Inflammatory macrophage treated with lipopolysaccharide for 4 hours (primary cell): Measurements from ENCODE around the gene CTNNA3.

Experiments
- DNase-seq: peaks from one replicate; pipeline ENCODE4 v3.0.0-alpha.2; 2020

CTNNA3 gene

GRCh38 chr10:66167816-66168215 is 1528.2 kb downstream of the CTNNA3 start:
- no peak for DNase-seq

DNA sequence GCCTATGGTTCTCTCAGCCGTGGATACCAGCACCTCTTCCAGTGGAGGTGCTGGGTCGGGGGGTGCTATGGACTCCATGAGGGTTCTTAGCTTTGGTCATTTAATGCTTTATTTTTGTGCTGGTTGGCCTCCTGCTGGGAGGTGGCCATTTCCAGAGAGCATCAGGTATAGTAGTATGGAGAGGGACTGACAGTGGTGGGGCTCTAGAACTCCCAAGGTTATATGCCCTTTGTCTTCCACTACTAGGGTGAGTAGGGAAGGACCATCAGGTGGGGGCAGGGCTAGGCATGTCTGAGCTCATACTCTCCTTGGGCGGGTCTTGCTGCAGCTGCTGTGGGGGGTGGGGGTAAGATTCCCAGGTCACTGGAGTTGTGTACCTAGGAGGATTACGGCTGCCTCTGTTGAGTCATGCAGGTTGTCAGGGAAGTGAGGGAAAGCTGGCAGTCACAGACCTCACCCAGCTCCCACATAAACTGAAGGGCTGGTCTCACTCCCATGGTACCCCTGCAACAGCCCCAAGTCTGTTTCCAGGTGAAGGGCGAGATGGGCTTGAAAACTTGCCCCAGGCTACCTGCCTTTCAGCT is 1533.3 kb downstream of the CTNNA3 start:
- DNase-seq, result no peak

GRCh38 chr10:66151346-66151745 is 1544.6 kb downstream of the CTNNA3 start:
- no peak for DNase-seq

DNA sequence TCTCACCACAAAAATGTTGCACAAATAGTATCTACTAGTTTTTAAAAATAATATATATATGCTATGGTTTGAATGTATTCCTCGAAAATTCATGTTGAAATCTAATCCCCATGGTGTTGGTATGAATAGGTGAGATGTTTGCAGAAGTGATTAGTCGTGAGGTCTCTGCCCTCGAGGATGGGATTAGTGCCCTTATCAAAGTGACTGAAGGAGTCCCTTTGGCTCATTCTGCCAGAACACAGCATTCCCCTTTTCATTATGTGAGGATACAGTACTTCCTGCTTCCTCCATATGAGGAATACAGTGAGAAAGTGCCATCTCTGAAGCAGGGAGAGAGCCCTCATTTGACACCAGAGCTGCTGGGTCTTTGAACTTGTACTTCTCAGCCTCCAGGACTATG is 1547.7 kb downstream of the CTNNA3 start:
- no peak for DNase-seq

- no peak for DNase-seq
Observed at GRCh38 chr10:66144016-66144415, 1552.0 kb downstream of the CTNNA3 start.

DNA sequence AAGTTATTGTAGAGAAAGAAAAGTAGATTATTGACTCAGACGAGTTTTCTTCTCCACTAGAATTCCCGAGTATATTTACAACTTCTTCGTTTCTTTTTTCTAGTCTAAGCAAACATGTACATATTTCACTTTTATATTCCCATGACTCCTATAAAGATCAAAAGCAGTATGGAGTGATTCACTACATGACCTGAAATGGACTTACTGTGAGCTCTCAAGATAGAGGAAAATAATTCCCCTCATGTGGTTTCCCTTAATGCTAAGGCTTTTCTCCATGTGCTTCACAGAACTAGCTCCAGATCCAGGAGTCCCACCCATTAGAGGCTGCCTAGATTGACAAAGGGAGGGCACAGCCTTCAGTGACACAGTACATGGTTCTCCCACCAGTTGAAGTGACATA is 1593.2 kb downstream of the CTNNA3 start:
- DNase-seq, result no peak

- DNase-seq, result no peak
Observed at GRCh38 chr10:66098595-66099480, 1597.2 kb downstream of the CTNNA3 start.

DNA sequence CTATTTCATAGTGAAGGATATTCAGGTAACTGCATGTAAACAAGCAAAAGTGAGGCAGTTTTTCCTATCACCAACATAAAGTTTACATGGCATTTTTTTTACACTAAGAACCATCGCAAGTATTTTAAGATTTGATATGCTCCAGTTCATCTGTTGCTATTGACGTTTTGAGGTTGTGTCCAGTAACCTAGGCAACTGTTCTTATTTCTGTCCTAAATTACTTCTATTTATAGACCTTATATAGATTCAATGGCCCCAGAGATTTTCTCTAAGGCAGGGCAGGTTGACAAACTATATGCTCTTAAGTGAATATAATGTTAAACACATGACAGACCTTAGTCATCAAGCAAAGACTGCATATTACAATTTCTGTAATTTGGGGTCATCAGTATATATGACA is 1600.4 kb downstream of the CTNNA3 start:
- no peak for DNase-seq

DNA sequence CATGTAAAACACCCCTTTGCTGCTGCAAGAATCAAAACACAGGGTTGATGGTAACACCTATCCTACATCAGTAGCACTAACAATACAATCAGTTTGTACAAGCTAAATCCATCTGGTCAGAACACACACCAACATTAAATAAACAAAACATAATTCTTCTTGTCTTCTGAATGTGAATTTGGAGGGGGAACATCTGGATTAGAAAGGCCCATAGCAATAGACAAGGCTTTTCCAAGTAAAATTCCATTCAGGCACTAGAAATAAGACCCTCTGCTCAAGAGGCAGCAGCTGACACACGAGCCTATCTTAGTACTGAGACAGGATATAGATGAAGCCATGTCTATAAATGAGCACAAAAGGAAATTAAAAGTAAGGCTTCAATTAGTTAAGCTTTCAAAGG is 1610.1 kb downstream of the CTNNA3 start:
- no peak for DNase-seq

DNA sequence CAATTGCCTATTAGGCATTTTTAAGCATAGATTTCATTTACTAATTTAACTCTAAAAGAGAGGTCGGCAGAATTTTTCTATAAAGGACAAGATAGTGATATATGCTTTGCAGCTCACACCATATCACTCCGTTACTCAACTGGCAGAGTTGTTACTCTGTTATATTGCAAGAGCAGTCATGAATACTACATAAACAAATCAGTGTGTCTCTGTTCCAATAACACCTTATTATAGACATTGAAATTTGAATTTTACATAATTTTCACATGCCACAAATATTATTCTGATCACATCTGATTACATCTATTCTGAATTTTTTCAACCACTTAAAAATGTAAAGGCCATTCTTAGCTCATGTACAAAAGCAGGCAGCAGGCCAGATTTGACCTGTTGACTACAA is 1624.1 kb downstream of the CTNNA3 start:
- no peak for DNase-seq

DNA sequence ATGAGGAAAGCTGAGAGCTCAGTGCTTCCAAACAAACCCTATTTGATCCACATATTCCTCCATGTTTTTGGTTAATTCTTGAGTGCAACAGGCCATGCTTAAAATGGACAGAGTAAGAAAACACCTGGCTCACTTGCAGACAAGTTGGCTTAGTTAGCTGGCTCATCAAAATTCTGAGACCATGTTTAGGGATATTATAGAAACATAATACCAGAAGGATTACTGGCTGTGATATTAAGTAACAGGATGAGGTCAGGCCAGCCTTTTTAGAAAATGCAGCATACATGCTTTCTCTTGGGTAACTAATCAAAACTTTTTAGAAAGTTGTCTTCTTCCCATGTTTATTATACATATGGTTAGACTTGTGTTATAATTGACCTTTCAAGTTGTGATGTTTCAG is 1637.4 kb downstream of the CTNNA3 start:
- DNase-seq, result no peak

- no peak for DNase-seq
Observed at GRCh38 chr10:66049335-66049734, 1646.7 kb downstream of the CTNNA3 start.

GRCh38 chr10:66045859-66046258 is 1650.1 kb downstream of the CTNNA3 start:
- no peak for DNase-seq

DNA sequence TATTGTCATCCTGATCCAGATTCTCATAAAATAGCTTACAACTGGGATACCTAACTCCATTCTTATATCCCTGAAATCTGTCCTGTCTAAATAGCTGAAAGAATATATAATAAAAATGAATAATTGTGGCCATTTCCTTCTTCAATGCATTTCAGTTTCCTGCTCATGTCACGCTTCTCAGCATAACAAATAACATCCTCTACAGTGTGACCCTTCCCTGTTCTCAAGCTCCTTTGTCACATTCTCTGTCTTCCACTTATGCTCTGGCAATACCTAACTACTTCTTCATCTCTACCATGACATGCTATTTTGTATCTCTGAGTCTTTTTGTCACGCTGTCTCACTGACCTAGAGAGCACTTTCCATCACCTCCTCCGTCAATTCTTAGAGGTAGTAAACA is 1654.2 kb downstream of the CTNNA3 start:
- no peak for DNase-seq

- no peak for DNase-seq
Observed at GRCh38 chr10:66038623-66039022, 1657.4 kb downstream of the CTNNA3 start.

GRCh38 chr10:66026321-66026720 is 1669.7 kb downstream of the CTNNA3 start:
- no peak for DNase-seq

DNA sequence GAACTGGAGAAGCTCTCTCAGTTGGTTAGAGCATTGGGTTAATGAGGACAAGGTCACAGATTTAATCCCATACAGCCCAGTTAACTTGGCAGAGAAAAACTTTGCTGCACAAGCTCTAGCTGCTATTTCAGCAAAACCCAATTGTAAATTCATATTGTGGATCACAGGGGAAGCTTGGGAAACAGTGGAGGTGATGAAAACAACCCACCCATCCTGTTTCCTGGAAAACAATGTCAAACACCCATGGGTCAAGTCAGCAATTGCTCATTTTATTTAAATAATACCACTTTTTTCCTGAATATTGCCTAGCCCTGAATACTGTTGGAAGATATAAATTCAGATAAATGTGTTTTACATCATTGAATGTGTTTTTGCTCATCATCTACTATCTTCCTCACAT is 1670.8 kb downstream of the CTNNA3 start:
- no peak for DNase-seq

- DNase-seq, result no peak
Observed at GRCh38 chr10:66021423-66021822, 1674.6 kb downstream of the CTNNA3 start.

GRCh38 chr10:66008221-66008620 is 1687.8 kb downstream of the CTNNA3 start:
- no peak for DNase-seq

DNA sequence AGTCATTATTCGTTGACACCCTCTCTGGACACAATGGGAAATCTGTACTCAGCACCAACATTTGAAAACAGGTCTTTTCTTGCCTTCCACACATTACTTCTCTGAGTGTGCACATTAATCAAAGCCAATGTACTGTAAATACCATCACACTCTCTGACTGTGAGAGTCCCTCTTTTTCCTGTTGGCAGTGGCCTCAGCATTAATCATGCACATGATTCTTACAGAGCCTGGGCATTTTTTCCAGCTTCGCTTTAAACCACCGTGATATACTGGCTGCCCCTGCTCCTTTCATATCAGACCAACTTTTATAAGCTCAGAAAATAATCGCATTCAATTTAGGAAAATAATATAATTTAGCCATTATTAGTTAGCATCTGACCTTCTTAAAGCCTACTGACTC is 1689.6 kb downstream of the CTNNA3 start:
- DNase-seq, result no peak

- no peak for DNase-seq
Observed at GRCh38 chr10:65993451-65993850, 1702.5 kb downstream of the CTNNA3 start.

DNA sequence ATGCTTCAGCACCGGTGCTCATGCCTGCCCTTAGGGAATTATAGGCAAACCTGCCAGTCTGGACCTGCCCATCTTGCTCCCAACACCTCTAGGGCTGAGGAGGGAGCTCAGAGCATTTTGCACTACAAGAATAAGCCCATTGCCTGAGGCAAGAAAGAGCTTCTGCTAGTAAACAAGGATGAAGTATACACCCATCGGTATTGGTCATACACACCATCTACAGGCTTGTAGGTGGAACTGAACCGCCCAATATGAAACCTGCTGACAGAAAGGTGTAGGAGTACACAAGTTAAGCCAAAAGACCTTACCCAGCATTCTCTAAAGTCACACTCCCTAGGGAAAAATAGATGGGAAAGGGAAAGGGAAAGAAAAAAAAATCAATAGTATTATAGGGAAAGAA is 1727.1 kb downstream of the CTNNA3 start:
- no peak for DNase-seq

- DNase-seq, result no peak
Observed at GRCh38 chr10:65968437-65968836, 1727.6 kb downstream of the CTNNA3 start.

DNA sequence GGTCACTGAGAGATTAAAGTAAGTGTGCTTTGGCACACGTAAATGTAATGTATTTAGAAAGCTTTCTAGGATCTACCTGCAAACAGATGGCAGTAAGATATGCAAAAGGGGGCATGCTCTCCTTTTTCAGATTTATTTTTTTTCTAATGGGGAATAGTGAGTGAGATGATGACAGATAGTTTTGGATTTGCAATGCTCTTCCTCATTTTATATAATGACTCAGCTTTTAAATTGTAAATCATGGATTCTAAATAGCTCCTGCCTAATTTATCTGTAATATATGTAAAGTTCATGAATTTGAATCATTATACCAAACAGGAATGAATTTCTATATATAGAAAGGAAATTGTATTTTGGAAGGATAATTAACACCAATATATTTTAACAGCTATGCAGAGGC is 1731.8 kb downstream of the CTNNA3 start:
- DNase-seq, result no peak

DNA sequence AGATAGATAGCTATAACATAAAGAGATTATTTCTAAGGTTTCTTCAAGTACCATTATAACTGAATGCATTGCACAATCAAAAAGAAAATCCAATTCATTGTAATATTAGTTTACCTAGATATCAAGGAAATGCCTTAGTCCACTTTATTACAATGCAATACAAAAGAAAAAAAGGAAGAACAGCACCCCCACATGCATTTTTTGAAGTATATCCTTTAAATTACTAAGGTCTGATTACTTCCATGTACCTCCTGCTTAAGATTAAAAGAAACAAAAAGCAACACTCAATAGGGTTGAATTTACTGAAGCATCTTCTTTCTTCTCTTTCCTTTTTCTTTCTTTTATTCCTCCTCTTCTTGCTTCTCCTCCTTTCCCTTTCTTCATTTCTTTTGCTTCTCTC is 1743.9 kb downstream of the CTNNA3 start:
- no peak for DNase-seq
